ENCODE measurements around the gene MAP4K1.
"Not testable (repeated sequence)": the region's sequence is repeated elsewhere in the genome, so short reads cannot be mapped to it uniquely, and the experiment has no call there.

MAP4K1 gene

GRCh38 chr19:38619361-38620174, 1.8 kb upstream of the MAP4K1 start:
- DNase-seq, result no peak

DNA sequence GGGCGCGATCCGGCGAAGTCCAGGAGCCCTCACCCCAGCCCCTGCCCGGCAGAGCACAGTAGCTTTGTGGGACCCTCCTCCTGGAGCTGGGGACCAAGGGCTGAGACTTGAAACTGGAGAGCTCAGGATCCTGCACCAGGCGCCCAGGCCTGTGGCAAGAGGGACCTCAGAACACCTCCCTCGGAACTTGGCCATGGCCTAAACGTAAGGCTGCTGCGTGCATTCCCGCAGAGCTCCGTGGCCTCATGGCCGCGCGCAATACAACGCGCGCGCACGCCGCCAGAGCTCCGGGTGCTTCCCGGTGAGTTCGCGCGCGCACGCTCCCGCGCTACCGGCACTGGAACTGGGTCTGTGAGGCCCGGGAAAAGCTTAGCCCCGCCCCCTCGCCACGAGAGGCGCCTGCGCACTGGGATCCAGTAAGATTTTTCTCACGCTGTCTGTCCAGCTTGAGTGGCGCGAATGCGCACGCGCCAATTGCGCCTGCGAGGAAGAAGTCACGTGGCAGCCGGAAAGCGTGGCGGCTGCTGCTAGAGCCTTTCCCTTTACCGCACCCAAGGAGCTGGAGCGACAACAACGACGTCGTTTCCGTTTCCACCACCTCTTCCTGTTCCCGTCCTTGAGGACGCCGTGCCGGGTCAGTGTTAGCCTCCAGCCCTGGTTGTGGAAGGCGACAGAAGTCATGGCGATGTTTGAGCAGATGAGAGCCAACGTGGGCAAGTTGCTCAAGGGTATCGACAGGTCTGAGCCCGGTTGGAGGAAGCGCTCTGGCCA, 1.0 kb upstream of the MAP4K1 start, which contains the start of gene EIF3K:
Gene EIF3K (plus strand): TSS at position 599 of the 771 bp plus-strand sequence. CDS start 81 bp downstream, at position 680.
- peak; percentile 97 for DNase-seq

GRCh38 chr19:38617283-38617763, 430 bp downstream of the MAP4K1 start:
- no peak for DNase-seq

DNA sequence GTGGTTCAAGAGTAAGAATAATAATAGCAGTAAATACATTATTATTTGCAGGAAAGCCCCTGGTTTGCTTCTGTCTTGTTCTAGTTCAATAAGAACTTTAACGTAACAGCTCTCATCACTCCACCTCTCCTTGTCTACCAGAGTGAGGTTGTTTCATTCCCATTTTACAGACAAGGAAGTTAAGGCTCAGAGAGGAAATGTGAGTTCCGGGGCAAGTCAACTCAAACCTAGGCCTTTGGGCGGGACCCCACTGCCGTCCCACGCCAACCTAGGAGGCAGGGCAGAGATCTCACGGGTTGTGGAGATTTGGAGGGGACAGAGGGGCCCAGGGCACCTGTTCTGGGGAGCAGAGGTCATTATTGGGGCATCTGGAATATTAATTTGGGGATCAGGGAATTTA, 1.5 kb downstream of the MAP4K1 start:
- no peak for DNase-seq

DNA sequence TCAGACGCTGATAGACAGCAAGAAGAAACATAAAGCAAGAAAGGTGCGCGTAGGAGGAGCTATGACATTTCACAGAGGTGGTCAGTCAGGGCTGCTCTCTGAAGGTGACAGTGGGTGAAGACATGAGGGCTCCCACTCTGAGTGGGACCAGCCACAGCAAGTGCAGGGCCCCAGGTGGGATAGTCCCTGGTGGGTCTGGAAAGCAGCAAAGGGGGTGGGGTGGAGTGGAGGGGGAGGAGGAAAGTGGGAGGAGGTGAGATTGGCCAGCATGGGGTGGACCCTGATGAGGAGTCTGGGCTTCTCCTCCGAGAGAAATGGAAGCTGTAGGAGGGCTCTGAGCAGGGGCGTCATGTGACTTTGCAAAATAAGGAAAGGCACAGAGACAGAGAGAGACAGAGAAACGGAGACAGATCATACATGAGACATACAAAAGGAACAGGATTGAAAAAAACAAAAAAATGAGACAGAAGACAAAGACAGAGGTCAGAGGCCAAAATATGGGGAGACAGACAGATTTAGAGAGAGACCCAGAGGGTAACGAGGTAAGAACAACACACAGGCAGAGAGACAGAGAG, 2.7 kb downstream of the MAP4K1 start:
- DNase-seq, result no peak

DNA sequence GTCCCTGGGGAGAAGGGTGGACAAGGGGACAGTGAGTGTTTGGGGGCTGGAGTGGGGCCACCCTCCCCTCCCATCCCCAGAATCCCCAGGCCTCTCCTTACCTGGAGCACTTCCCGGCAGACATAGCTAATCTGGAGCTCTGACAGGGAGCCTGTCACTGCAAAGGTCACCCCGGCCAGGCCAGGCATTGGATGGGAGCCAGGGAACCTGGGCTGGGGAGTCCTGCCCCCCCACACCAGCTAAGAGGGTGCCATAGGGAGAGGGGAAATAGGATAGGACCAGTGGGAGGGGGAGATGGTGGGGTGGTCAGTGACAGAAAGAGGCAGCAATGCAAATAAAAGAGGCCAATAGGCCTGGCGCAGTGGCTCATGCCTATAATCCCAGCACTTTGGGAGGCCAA, 3.5 kb downstream of the MAP4K1 start:
- no peak for DNase-seq

GRCh38 chr19:38606131-38606530, 11.6 kb downstream of the MAP4K1 start:
- no peak for DNase-seq

- not testable (repeated sequence) for DNase-seq
These were observed 14.9 kb downstream of the MAP4K1 start for GRCh38 chr19:38602856-38603255.

DNA sequence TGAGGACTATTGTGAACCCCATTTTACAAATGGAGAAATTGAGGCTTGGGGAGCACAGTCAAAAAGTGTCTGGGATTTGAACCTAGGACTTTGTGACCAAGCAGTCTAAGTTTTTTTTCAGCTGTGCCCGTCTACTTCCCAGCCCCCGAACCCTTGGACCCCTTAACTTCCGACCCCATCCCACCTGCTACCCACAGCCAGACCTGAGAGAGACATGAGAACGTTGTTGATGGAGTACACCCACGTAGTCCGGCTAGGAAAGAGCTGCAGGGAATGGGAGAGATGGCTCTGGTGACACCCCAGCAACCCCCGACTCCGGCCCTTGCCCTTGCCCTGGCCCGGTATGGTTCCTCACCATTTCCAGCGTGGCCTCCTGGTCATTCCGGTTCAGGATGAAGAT, 18.0 kb downstream of the MAP4K1 start:
- DNase-seq, result no peak

GRCh38 chr19:38597075-38597474, 20.7 kb downstream of the MAP4K1 start:
- no peak for DNase-seq

- DNase-seq, result no peak
These were observed 21.4 kb downstream of the MAP4K1 start for GRCh38 chr19:38596057-38596981.

DNA sequence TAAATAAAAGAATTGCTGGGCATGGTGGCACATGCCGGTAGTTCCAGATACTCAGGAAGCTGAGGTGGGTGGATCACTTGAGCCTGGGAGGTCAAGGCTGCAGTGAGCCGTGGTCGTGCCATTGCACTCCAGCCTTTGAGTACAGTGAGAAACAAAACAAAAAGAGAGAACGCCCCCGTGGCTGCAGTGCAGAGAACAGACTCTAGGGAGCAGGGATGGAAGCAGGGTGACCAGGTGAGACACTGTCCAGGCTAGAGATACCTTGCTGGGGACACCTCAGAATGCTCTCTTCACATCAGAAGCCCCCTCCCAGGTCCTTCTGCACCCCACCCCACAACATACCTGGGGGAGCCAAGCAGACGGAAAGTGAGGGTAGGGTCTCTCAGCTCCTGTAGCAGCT, 24.8 kb downstream of the MAP4K1 start:
- DNase-seq, result no peak

DNA sequence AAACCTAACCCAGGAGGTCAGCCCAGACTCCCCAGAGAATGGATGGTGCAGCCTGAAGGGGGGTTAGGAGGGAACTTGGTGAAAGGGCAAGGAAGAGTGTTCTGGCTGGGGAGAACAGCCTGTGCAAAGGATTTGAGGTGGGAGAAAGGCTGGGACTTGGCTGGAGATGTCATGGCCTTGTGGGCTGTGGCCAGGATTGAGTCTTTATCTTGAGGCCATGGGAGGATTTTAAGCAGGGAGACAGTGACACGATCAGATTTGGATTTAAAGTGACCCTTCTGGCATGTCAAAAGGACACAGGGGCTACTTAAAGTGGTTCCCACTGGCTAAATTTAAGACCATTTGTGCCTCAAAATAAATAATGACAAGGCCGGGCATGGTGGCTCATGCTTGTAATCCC, 29.7 kb downstream of the MAP4K1 start:
- no peak for DNase-seq

DNA sequence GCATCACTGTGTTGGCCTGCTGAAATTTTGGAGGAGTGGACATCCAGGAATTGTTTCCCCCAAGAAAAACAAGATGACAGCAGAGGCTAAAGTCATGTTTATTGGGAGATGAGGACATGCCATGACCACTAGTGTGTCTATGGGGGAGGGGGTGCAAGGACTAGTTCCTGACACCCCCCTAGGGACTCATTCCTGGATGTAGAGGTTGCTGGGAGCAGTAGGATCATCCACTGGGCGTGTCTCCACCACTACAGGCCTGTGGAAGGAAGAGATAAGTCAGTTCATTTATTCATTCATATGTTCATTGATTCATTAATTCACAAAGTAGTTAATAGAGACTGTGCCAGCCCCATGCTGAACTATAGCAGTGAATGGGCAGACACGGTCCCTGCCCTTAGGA, 30.2 kb downstream of the MAP4K1 start:
- DNase-seq, result no peak

DNA sequence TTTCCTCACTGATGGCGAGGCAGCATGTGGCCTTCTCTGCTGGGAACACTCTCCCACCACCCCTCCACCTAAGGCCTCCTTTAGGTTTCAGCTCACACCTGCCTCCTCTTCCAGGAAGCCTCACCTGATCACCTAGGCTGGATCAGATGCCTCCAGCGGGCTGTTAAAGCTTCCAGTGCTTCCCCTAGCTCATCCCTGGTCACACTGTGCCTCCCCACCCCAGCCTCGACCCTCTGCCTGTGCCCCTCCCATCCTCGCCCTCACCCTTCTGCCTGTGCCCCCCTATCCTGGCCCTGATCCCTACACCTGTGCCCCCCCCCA, 33.8 kb downstream of the MAP4K1 start:
- no peak for DNase-seq

GRCh38 chr19:38583219-38583984, 34.4 kb downstream of the MAP4K1 start:
- DNase-seq, result no peak

DNA sequence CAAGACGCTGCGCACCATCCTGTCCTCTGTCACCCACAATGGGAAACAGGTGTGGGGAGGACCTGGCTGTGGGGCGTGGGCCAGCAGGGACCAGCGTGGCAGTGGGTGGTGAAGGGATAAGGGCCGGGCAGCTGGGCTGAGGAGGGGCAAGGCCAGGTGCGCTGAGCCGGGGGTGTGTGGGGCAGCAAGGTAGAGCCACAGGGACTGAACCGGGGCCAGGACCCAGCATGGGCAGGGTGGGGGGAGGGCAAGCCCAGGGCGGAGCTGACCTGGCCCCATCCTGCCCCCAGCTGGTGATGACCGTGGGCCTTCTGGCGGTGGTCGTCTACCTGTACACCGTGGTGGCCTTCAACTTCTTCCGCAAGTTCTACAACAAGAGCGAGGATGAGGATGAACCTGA, 37.7 kb downstream of the MAP4K1 start:
- no peak for DNase-seq

GRCh38 chr19:38579304-38579703, 38.4 kb downstream of the MAP4K1 start:
- DNase-seq, result not testable (repeated sequence)

DNA sequence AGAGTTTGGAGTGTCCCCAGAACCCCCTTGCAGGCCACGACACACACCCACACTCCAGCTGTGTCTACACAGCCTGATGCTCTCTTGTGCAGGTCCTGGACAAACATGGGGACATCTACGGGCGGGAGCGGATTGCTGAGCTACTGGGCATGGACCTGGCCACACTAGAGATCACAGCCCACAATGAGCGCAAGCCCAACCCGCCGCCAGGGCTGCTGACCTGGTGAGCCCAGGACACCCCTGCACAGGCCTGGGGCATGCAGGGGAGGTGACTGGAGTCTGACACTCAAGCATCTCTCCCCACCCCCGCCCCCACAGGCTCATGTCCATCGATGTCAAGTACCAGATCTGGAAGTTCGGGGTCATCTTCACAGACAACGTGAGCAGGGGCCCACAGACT, 39.9 kb downstream of the MAP4K1 start:
- no peak for DNase-seq

DNA sequence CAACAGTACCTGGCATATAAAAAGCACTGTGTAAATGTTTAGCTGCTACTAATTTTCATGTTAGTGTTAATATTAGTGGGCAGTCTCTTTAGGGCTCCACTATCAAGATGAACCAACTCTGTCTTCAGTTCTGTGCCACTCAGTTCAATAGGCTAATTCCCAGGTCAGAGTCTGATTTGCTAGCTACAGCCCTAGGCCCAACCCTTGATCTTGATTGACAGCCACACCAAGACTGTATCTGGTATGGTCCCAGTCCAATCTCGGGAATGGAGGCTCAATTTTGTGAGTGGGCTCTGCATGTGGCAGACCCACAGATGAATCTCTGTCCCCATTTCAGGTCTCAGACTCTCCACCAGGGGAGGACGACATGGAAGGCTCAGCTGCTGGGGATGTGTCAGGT, 46.1 kb downstream of the MAP4K1 start:
- DNase-seq, result no peak

GRCh38 chr19:38569368-38569983, 48.3 kb downstream of the MAP4K1 start:
- no peak for DNase-seq
